ENCODE data around the gene YWHAB. TPM values are rescaled to one million over a fixed set of nuclear protein-coding genes. Genes with fewer than 3 reads are reported as not detected.

Gene YWHAB
- total RNA-seq, 2 donors from 2014 or later = 183 to 193 TPM

DNA sequence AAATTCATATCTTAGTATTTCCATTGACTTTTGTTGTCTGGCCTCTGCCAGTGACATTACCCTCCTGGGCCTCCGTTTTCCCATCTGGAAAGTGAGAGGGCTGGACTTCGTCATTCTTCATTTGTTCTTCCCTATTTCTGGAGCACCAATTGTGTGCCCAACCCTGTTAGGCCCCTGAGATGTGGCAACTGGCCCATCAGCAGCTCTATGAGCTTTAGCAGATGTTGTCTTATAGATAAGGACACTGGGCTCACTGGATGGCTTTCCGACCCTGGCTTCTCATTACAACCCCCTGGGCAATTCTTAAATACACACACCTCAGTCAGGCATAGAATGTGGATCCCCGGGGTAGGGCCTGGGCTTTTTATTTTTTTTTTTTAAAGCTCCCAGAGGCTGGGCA, 39.0 kb downstream of the YWHAB start:
- TF ChIP-seq CTCF (conservative IDR thresholded peaks at IDR 0.05) = no peak
- Histone ChIP-seq H3K9me3 (ENCODE audit: control insufficient read depth, low read length) (no peaks in the 10 kb centered on the region), H3K4me1 (ENCODE audit: control insufficient read depth, insufficient read depth, low read length) (no peaks in the 10 kb centered on the region), H3K9ac (ENCODE audit: extremely low read depth, low read length, poor library complexity, severe bottlenecking) (no peak overlapping the region), H3K27me3 (ENCODE audit: control insufficient read depth, insufficient read depth, low read length, poor library complexity, severe bottlenecking) (no peaks in the 10 kb centered on the region), H3K4me3 (ENCODE audit: low read length) (no peak overlapping the region), H3K27ac (ENCODE audit: low read depth, low read length) (no peak overlapping the region), H3K36me3 (ENCODE audit: control insufficient read depth, insufficient read depth, low read length) (peaks cover 37% of the 10 kb centered on the region)
- no peak overlapping the region for H3K4me3 Mint-ChIP-seq
- DNase-seq = no peak
- peaks cover 45% of the 10 kb centered on the region for H3K36me3 Mint-ChIP-seq (ENCODE audit: low read depth)
- H3K27ac Mint-ChIP-seq = peak overlapping the region; percentile 41
- no peaks in the 10 kb centered on the region for H3K9me3 Mint-ChIP-seq
- 83 to 88% methylated on average over 2 to 4 of the region's 4 CpGs for WGBS, 2 experiments (ENCODE audit: insufficient coverage in 1 of 2, insufficient read length in 1 of 2)
- H3K4me1 Mint-ChIP-seq = no peaks in the 10 kb centered on the region
- no peaks in the 10 kb centered on the region for H3K27me3 Mint-ChIP-seq (ENCODE audit: insufficient read depth)

DNA sequence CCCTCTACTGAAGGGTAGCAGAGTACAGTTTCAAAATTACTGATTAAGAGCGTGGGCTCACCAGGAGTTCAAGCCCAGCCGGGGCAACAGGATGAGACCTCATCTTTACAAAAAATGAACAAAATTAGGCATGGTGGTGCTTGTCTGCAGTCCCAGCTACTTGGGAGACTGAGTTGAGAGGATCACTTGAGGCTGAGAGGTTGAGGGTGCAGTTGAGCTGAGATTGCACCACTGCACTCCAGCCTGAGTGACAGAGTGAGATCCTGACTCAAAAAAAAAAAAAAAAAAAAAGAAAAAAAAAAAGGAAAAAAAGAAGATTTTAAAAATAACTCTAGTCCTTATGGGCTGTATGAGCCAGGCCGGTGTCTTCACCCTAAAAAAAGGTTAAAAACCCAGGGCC, 43.1 kb downstream of the YWHAB start:
- H3K4me3 Mint-ChIP-seq = no peak overlapping the region
- TF ChIP-seq CTCF (conservative IDR thresholded peaks at IDR 0.05) = no peak
- no peaks in the 10 kb centered on the region for H3K9me3 Mint-ChIP-seq
- H3K36me3 ChIP-seq (ENCODE audit: control insufficient read depth, insufficient read depth, low read length) = peaks cover 41% of the 10 kb centered on the region
- no peak overlapping the region for H3K9ac ChIP-seq (ENCODE audit: extremely low read depth, low read length, poor library complexity, severe bottlenecking)
- no peaks in the 10 kb centered on the region for H3K27me3 Mint-ChIP-seq (ENCODE audit: insufficient read depth)
- peaks cover 44% of the 10 kb centered on the region for H3K36me3 Mint-ChIP-seq (ENCODE audit: low read depth)
- H3K27ac ChIP-seq (ENCODE audit: low read depth, low read length) = no peak overlapping the region
- no peak for DNase-seq
- H3K4me3 ChIP-seq (ENCODE audit: low read length) = no peak overlapping the region
- no peaks in the 10 kb centered on the region for H3K9me3 ChIP-seq (ENCODE audit: control insufficient read depth, low read length)
- H3K27me3 ChIP-seq (ENCODE audit: control insufficient read depth, insufficient read depth, low read length, poor library complexity, severe bottlenecking) = no peaks in the 10 kb centered on the region
- H3K4me1 Mint-ChIP-seq = no peaks in the 10 kb centered on the region
- 79% methylated on average over 3 of the region's 3 CpGs; no CpG with 5 or more reads in 1 of the 2 experiments for WGBS, 2 experiments (ENCODE audit: insufficient coverage in 1 of 2, insufficient read length in 1 of 2)
- H3K27ac Mint-ChIP-seq = no peak overlapping the region
- no peaks in the 10 kb centered on the region for H3K4me1 ChIP-seq (ENCODE audit: control insufficient read depth, insufficient read depth, low read length)

DNA sequence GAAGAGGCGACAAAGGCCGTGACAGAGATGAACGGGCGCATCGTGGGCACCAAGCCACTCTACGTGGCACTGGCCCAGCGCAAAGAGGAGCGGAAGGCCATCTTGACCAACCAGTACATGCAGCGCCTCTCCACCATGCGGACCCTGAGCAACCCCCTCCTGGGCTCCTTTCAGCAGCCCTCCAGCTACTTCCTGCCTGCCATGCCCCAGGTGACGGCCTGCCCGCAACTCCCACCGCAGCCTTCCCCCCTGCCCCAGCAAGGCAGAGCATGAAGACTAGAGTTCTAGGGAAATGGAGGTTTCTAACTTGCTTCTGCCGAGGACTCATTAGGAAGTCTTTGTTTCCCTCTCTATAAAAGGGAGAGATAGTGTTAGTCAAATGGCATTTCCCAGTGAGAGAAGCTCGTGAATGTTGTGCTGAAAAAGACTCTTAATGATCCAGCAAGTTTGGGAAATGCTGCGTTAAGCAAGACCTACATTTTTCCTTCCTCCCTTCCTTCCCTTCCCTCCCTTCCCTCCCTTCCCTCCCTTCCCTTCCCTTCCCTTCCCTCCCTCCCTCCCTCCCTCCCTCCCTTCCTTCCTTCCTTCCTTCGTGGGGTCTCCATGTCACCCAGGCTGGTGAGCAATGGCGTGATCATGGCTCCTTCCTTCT, 45.1 kb downstream of the YWHAB start:
- Histone ChIP-seq H3K36me3 (ENCODE audit: control insufficient read depth, insufficient read depth, low read length) (peaks cover 37% of the 10 kb centered on the region), H3K9me3 (ENCODE audit: control insufficient read depth, low read length) (no peaks in the 10 kb centered on the region), H3K4me1 (ENCODE audit: control insufficient read depth, insufficient read depth, low read length) (no peaks in the 10 kb centered on the region), H3K27ac (ENCODE audit: low read depth, low read length) (no peak overlapping the region), H3K9ac (ENCODE audit: extremely low read depth, low read length, poor library complexity, severe bottlenecking) (no peak overlapping the region), H3K4me3 (ENCODE audit: low read length) (no peak overlapping the region), H3K27me3 (ENCODE audit: control insufficient read depth, insufficient read depth, low read length, poor library complexity, severe bottlenecking) (no peaks in the 10 kb centered on the region)
- H3K36me3 Mint-ChIP-seq (ENCODE audit: low read depth) = peaks cover 44% of the 10 kb centered on the region
- H3K4me1 Mint-ChIP-seq = no peaks in the 10 kb centered on the region
- H3K27ac Mint-ChIP-seq = no peak overlapping the region
- no peak for TF ChIP-seq CTCF (conservative IDR thresholded peaks at IDR 0.05)
- H3K9me3 Mint-ChIP-seq = no peaks in the 10 kb centered on the region
- no peak overlapping the region for H3K4me3 Mint-ChIP-seq
- DNase-seq = no peak
- WGBS, 2 experiments (ENCODE audit: insufficient coverage in 1 of 2, insufficient read length in 1 of 2) = 92 to 100% methylated on average over 9 to 17 of the region's 18 CpGs
- H3K27me3 Mint-ChIP-seq (ENCODE audit: insufficient read depth) = no peaks in the 10 kb centered on the region

Measured in endodermal cell (in vitro differentiated cells).